NB4 (cell line): ENCODE measurements around the gene MND1.

ENCODE experiments used
- DNase-seq: peaks from one replicate; pipeline ENCODE4 v3.0.0; 2010; ENCODE audit warnings: low read depth
- H3K4me3 ChIP-seq: one replicate; pipeline ENCODE4 v1.5.1; 2011; ENCODE audit warnings: mild to moderate bottlenecking, low read depth, low read length, moderate library complexity
- MYC ChIP-seq: IDR thresholded peaks from 2 replicates; pipeline ENCODE4 v1.6.1; 2011; ENCODE audit warnings: low read depth, low read length
- POLR2A ChIP-seq: IDR thresholded peaks from 2 replicates; pipeline ENCODE4 v1.6.1; 2011; ENCODE audit warnings: mild to moderate bottlenecking; ENCODE audit not compliant: insufficient read length; ENCODE audit errors: extremely low read depth
- TF ChIP-seq, protein P1 (sequence below): IDR thresholded peaks from 2 replicates; pipeline ENCODE4 v1.6.1; 2011; ENCODE audit warnings: low read depth, low read length
- TF ChIP-seq, protein P2 (sequence below): IDR thresholded peaks from one replicate; pipeline ENCODE4 v1.5.1; 2012; ENCODE audit warnings: low read depth, low read length

Gene MND1

DNA sequence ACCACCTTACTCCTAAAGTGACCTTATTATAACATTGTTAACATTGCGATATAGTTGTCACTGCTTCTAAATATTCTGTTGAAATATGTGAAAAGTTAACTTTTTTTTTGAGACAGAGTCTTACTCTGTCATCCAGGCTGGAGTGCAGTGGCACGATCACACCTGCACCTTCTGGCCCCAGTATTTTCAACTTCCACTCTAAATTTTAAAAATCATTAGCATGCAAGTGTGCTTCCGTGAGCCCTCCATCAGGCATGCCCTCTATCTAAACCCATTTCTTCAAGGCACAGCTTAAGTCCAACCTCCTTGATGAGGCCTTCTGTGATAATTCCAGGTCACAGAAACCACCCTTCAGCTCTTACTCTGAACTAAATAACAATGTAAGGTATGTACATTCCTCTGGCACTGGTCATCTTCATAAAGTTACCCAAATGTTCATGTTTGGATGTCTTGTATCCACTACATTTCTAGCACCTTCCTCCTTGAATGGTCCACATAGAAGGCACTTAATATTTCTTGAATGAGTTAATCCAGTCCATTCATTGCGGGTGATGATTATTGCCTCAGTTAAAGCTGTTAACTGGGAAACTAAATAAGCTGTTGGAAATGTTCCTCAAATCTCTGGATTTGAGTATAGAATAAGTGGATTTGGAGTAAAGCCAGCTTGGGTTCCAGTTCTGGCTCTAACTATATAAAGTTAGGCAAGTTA is 83.0 kb downstream of the MND1 start:
- DNase-seq, result no peak
- no peak overlapping the region for H3K4me3 ChIP-seq
- TF ChIP-seq, protein P1, sequence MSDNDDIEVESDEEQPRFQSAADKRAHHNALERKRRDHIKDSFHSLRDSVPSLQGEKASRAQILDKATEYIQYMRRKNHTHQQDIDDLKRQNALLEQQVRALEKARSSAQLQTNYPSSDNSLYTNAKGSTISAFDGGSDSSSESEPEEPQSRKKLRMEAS, result no peak
- TF ChIP-seq POLR2A (no peak), MYC (no peak)
- TF ChIP-seq, protein P2, sequence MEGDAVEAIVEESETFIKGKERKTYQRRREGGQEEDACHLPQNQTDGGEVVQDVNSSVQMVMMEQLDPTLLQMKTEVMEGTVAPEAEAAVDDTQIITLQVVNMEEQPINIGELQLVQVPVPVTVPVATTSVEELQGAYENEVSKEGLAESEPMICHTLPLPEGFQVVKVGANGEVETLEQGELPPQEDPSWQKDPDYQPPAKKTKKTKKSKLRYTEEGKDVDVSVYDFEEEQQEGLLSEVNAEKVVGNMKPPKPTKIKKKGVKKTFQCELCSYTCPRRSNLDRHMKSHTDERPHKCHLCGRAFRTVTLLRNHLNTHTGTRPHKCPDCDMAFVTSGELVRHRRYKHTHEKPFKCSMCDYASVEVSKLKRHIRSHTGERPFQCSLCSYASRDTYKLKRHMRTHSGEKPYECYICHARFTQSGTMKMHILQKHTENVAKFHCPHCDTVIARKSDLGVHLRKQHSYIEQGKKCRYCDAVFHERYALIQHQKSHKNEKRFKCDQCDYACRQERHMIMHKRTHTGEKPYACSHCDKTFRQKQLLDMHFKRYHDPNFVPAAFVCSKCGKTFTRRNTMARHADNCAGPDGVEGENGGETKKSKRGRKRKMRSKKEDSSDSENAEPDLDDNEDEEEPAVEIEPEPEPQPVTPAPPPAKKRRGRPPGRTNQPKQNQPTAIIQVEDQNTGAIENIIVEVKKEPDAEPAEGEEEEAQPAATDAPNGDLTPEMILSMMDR, result no peak

DNA sequence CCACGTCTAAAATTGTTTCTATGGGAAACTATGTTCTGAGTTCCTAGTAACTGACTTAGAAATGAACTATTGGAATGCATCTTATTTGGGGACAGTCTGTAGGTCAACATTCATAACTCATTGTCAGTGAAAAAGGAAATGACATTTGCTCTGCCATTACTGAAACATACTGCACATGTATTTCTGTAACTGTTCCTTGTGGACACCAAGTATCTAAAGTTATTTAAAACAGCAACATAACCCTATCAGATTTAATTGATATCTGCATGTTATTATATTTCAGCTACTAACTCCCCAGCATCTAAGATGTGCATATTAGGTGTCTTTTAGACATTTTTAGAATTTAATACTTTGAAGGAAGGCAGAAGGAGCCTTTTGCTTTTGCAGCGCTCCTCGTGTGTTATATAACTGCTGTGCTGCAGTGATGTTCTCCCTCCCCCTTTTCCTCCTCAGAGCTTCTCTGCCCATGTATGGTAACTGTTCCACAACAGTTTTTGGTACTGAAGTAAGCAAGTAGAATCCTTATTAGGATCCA is 84.5 kb downstream of the MND1 start:
- no peak overlapping the region for H3K4me3 ChIP-seq
- no peak for DNase-seq
- TF ChIP-seq, protein P2, result no peak
- TF ChIP-seq POLR2A, result no peak
- no peak for TF ChIP-seq MYC
- TF ChIP-seq, protein P1, result no peak

DNA sequence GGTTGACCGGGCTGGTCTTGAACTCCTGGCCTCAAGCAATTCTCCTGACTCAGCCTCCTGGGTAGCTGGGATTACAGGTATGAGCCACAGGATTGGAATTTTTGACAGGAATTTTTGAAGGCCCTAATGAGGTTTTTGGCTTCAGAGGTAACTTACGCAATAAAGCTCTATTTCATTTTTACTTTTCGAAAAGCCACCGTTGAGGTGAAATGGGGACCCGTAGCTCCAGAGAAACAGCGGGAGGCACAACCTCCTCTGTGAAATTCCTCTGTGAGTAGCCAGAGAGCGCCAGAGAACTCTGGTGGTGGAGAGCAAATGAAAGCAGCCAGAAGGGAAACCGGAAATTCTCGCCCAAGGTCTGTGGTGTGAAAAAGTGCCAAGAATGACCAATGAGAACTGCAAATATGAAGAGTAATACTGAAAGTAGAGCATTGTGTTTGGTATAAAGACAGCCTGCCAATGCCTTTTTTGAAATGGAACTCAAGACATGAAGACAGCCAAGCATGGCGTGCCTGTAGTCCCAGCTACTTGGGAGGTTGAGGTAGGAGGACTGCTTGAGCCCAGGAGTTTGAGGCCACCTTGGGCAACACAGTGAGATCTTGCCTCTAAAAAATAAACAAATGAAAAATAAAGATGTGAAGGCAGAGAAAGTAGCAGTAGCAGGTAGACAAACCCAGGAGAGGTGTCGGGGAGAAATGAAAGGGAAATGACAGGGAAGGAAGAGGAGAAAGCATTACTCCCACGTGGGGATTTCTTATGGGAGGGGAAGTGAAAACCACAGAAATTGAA is 88.7 kb downstream of the MND1 start:
- peak; percentile 86 for DNase-seq
- TF ChIP-seq, protein P1, result no peak
- no peak for TF ChIP-seq MYC
- TF ChIP-seq POLR2A, result no peak
- TF ChIP-seq, protein P2, result peak; percentile 62
- H3K4me3 ChIP-seq, result peak overlapping the region; percentile 32

DNA sequence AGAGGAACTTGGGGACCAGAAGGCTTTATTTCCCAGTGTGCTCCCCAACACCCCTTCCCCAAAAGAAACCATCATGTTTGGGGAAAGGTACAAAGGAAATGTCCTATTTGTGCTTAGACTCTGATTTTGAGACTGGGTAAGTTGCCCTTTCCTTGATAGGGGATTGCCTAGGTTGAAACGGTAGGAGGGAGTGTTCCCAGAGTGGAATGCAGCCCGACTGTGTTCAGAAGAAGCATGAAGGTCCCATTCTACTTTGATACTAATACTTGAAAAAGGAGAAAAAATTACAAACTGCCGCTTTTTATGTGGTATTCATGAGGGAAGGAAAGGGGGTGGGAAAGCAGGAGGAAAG is 89.2 kb downstream of the MND1 start:
- H3K4me3 ChIP-seq, result peak overlapping the region; percentile 32
- DNase-seq, result no peak
- TF ChIP-seq, protein P2, result no peak

DNA sequence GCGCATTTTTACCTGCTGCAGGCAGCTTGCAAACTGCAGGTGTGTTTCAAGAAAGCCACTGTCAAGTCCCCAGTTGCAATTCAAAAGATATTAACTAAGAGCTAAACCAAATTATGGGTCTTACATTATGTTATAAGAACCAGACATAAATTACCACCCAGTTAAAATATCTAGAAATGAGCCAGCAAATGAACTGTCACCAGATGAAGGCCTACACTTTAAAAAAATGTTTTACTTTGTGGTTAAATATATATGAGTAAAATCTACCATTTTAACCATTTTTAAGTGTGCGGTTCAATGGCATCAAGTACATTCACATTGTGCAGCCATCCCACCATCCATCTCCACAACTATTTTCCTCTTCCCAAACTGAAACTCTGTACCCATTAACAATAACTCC is 89.7 kb downstream of the MND1 start:
- DNase-seq, result no peak
- TF ChIP-seq, protein P2, result no peak
- TF ChIP-seq, protein P1, result no peak
- TF ChIP-seq POLR2A, result no peak
- TF ChIP-seq MYC, result no peak
- H3K4me3 ChIP-seq, result no peak overlapping the region
